ENCODE measurements around the gene GABRG3.

- TF ChIP-seq CTCF (IDR thresholded peaks at IDR 0.05) (no peak), POLR2A (IDR thresholded peaks at IDR 0.05) (no peak)
Measured at GRCh38 chr15:27458345-27459084, 487.5 kb downstream of the GABRG3 start.
